ENCODE data around the gene RIPPLY3. TPM values are rescaled to one million over a fixed set of nuclear protein-coding genes. Genes with fewer than 3 reads are reported as not detected.
A peak's percentile ranks its signal among the peaks of the same experiment; 100 is the strongest.

Gene RIPPLY3
- total and polyA plus RNA-seq, 7 experiments from 2014 or later, result not detected

- H3K36me3 ChIP-seq (ENCODE audit: control insufficient read depth in 2 of 3, insufficient read depth in 3 of 3, low read length in 3 of 3), result peaks cover 0 to 4% (median 0%) of the 10 kb centered on the region in 3 experiments
- peaks cover 0 to 6% of the 10 kb centered on the region in 2 donors for H3K4me1 ChIP-seq (ENCODE audit: control insufficient read depth in 2 of 2, insufficient read depth in 2 of 2, low read length in 2 of 2)
- no peaks in the 10 kb centered on the region for H3K9me3 ChIP-seq (ENCODE audit: control insufficient read depth in 2 of 3, low read length in 3 of 3)
- intact Hi-C loops (cut with micrococcal nuclease), result loop anchor here (5.0 to 10.0 kb wide), 3 partner anchors 42 to 400 kb away; partner anchors contain the start of genes VPS26C (in 2 of the 2), DYRK1A (in 1 of the 2) and RIPPLY3 (in 1 of the 2)
- H3K27ac ChIP-seq (ENCODE audit: low read depth, low read length), result no peak overlapping the region
- H3K4me1 Mint-ChIP-seq, result peaks cover 10 to 25% (median 13%) of the 10 kb centered on the region in 7 donors
- POLR2A ChIA-PET, result interaction anchor here (0.9 to 4.4 kb wide), 4 partner anchors 25 to 107 kb away, joined by 3 to 24 read pairs (median 8); partner anchors contain the start of genes PIGP, RIPPLY3 and TTC3
- H3K27ac Mint-ChIP-seq, result peak overlapping the region; percentile 32 to 92 (median 91)
- H3K27me3 ChIP-seq (ENCODE audit: control insufficient read depth in 2 of 2, insufficient read depth in 2 of 2, low read length in 2 of 2), result no peaks in the 10 kb centered on the region
- DNase-seq, result no peak
- ATAC-seq, result no peak
- H3K9me3 Mint-ChIP-seq, result no peaks in the 10 kb centered on the region
- no peaks in the 10 kb centered on the region for H3K27me3 Mint-ChIP-seq
- H3K4me3 ChIP-seq (ENCODE audit: low read length), result no peak overlapping the region
- CTCF ChIA-PET, result interaction anchor here (0.6 to 4.5 kb wide), 5 partner anchors 12 to 378 kb away, joined by 3 to 25 read pairs (median 3); no protein-coding TSS in a partner anchor
- H3K4me3 Mint-ChIP-seq, result peak overlapping the region; percentile 75 to 91 (median 84)
- peaks cover 9 to 12% (median 9%) of the 10 kb centered on the region in 5 donors for H3K36me3 Mint-ChIP-seq
Measured at GRCh38 chr21:36964827-36965719, 41.4 kb upstream of the RIPPLY3 start.

- ATAC-seq, result no peak
- H3K4me1 Mint-ChIP-seq, result peaks cover 8 to 25% (median 13%) of the 10 kb centered on the region in 7 donors
- CTCF ChIA-PET, result interaction anchor here (0.9 to 4.5 kb wide), 3 partner anchors 12 to 44 kb away, joined by 3 to 25 read pairs (median 4); no protein-coding TSS in a partner anchor
Measured at GRCh38 chr21:36965720-36966065, 40.8 kb upstream of the RIPPLY3 start.

DNA sequence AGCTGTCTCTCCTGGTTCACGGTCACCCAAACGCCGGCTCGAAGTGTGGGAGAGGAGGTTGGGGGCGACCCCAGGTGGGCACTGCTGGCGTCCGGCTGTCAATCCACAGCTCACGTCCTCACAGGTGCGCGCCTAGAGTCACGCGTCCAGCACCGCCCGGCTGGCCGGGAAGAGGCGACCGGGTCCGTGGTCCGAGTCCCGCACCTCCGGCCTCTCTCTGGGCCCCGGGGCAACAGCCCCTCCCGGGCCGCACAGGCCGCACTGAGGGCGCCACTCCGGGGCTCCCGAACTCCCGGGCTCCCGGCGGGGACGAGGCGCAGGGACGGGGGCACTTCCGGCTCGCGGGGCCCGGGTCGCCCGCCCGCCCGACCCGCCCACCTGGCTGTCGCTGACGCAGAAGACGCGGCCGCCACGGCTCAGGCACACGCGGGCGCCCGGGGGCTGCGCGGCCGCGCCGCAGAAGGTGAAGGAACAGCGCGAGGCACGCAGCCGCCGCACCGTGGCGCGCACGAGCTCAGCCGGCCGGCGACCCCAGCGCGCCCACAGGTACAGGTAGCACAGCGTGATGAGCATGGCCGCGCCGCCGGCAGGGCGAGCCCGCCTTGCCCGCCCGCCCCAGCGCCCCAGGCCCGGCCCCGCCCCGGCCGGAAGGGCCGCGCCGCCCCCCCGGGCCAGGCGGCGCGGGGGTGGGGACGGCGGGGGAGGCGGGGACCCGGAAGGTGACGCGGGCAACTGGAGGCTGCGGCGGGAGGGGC is 40.3 kb upstream of the RIPPLY3 start, which contains the start of gene HLCS:
Gene HLCS (minus strand): TSS at position 604 of the 755 bp plus-strand sequence. CDS start 31 bp downstream, at position 573.
- no peaks in the 10 kb centered on the region for H3K9me3 Mint-ChIP-seq
- peaks cover 0 to 6% of the 10 kb centered on the region in 2 donors for H3K4me1 ChIP-seq (ENCODE audit: control insufficient read depth in 2 of 2, insufficient read depth in 2 of 2, low read length in 2 of 2)
- peak within 1 kb of the TSS; percentile 75 for H3K27ac ChIP-seq (ENCODE audit: low read depth, low read length)
- H3K4me3 ChIP-seq (ENCODE audit: low read length), result peak within 1 kb of the TSS; percentile 52
- ChIA-PET POLR2A (interaction anchor here (0.9 to 4.4 kb wide), 4 partner anchors 24 to 106 kb away, joined by 3 to 24 read pairs (median 8); partner anchors contain the start of genes PIGP, RIPPLY3 and TTC3), CTCF (interaction anchor here (0.8 to 4.5 kb wide), 5 partner anchors 10 to 44 kb away, joined by 3 to 25 read pairs (median 3); no protein-coding TSS in a partner anchor)
- peaks cover 8 to 25% (median 12%) of the 10 kb centered on the region in 7 donors for H3K4me1 Mint-ChIP-seq
- no peaks in the 10 kb centered on the region for H3K9me3 ChIP-seq (ENCODE audit: control insufficient read depth in 2 of 3, low read length in 3 of 3)
- H3K4me3 Mint-ChIP-seq, result peak within 1 kb of the TSS; percentile 80 to 91 (median 85)
- no peaks in the 10 kb centered on the region for H3K36me3 ChIP-seq (ENCODE audit: control insufficient read depth in 2 of 3, insufficient read depth in 3 of 3, low read length in 3 of 3)
- H3K27me3 Mint-ChIP-seq, result no peaks in the 10 kb centered on the region
- H3K27me3 ChIP-seq (ENCODE audit: control insufficient read depth in 2 of 2, insufficient read depth in 2 of 2, low read length in 2 of 2), result no peaks in the 10 kb centered on the region
- intact Hi-C loops (cut with micrococcal nuclease), result loop anchor here (1.0 to 10.0 kb wide), 8 partner anchors 23 to 399 kb away; partner anchors contain the start of genes PIGP (in 2 of the 2), TTC3 (in 2 of the 2), VPS26C (in 2 of the 2) and DYRK1A (in 1 of the 2)
- H3K27ac Mint-ChIP-seq, result peak within 1 kb of the TSS; percentile 77 to 92 (median 91)
- DNase-seq (peak; percentile 62 to 79 (median 72)), ATAC-seq (peak; percentile 93)
- peaks cover 0 to 4% (median 0%) of the 10 kb centered on the region in 5 donors for H3K36me3 Mint-ChIP-seq

More at GRCh38 chr21:36965720-36966065, 40.8 kb upstream of the RIPPLY3 start:
- Histone ChIP-seq H3K27me3 (ENCODE audit: control insufficient read depth in 2 of 2, insufficient read depth in 2 of 2, low read length in 2 of 2) (no peaks in the 10 kb centered on the region), H3K36me3 (ENCODE audit: control insufficient read depth in 2 of 3, insufficient read depth in 3 of 3, low read length in 3 of 3) (no peaks in the 10 kb centered on the region), H3K9me3 (ENCODE audit: control insufficient read depth in 2 of 3, low read length in 3 of 3) (no peaks in the 10 kb centered on the region), H3K4me3 (ENCODE audit: low read length) (peak overlapping the region; percentile 52), H3K27ac (ENCODE audit: low read depth, low read length) (peak overlapping the region; percentile 75), H3K4me1 (ENCODE audit: control insufficient read depth in 2 of 2, insufficient read depth in 2 of 2, low read length in 2 of 2) (peaks cover 0 to 6% of the 10 kb centered on the region in 2 donors)
- H3K27me3 Mint-ChIP-seq, result no peaks in the 10 kb centered on the region
- no peaks in the 10 kb centered on the region for H3K9me3 Mint-ChIP-seq
- DNase-seq, result no peak
- peak overlapping the region; percentile 75 to 91 (median 84) for H3K4me3 Mint-ChIP-seq
- POLR2A ChIA-PET, result interaction anchor here (0.9 to 4.4 kb wide), 4 partner anchors 24 to 107 kb away, joined by 3 to 24 read pairs (median 8); partner anchors contain the start of genes PIGP, RIPPLY3 and TTC3
- H3K36me3 Mint-ChIP-seq, result peaks cover 4 to 7% (median 5%) of the 10 kb centered on the region in 5 donors
- H3K27ac Mint-ChIP-seq, result peak overlapping the region; percentile 32 to 92 (median 91)
- intact Hi-C loops (cut with micrococcal nuclease), result loop anchor here (1.0 to 10.0 kb wide), 8 partner anchors 24 to 399 kb away; partner anchors contain the start of genes PIGP (in 2 of the 2), TTC3 (in 2 of the 2), VPS26C (in 2 of the 2) and DYRK1A (in 1 of the 2)

DNA sequence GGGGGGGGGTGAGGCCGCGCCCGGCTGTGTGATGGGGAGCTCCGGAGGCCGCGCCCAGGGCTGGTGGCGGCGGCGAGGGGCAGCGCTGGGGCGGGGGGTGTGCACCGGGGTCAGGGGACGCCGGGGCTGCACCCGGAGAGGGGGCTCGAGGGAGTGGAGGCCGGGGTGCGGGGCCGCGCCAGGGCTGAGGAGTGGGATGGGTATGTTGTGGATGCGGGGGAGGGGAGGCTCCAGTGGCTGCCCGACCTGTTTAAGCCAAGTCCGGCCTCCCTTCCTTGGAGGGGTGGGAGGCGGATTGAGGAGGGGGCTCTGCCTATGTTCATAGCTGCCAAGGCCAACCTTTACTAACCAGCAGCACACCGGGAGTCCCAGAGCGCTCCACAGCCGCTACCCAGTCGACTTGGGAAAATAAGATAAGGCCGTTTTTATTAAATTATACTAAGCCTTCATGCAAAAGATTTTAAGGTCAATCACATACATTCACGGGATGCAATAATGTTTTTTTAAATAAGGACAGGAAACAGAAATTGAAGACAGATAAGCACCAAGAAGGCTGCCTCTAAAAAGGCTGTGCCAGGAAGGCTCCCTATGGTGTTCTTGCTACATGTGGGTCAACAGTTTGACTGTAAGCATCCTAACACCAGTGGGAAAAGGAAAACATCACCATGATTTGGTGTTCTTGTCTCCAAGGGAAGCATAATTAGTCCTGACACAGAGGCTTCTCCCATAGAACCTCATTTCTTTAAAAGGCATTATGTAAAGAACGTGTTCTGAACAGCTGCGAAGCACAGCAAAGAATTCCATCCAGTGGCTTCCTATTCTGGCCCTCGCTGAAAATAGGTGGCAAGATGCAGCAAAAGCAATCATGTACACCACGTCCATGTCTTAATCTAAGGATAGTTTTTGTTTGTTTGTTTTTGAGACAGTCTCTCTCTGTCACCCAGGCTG is 39.4 kb upstream of the RIPPLY3 start:
- Histone ChIP-seq H3K27ac (ENCODE audit: low read depth, low read length) (peak overlapping the region; percentile 66), H3K9me3 (ENCODE audit: control insufficient read depth in 2 of 3, low read length in 3 of 3) (no peaks in the 10 kb centered on the region), H3K36me3 (ENCODE audit: control insufficient read depth in 2 of 3, insufficient read depth in 3 of 3, low read length in 3 of 3) (no peaks in the 10 kb centered on the region), H3K4me3 (ENCODE audit: low read length) (peak overlapping the region; percentile 47), H3K27me3 (ENCODE audit: control insufficient read depth in 2 of 2, insufficient read depth in 2 of 2, low read length in 2 of 2) (no peaks in the 10 kb centered on the region), H3K4me1 (ENCODE audit: control insufficient read depth in 2 of 2, insufficient read depth in 2 of 2, low read length in 2 of 2) (peaks cover 0 to 6% of the 10 kb centered on the region in 2 donors)
- Mint-ChIP-seq H3K9me3 (no peaks in the 10 kb centered on the region), H3K4me1 (peaks cover 8 to 25% (median 12%) of the 10 kb centered on the region in 7 donors), H3K36me3 (peaks cover 0 to under 1% (median 0%) of the 10 kb centered on the region in 5 donors), H3K27ac (peak overlapping the region in 8 of 9 donors; percentile 61 to 87 (median 80)), H3K4me3 (peak overlapping the region; percentile 60 to 85 (median 78)), H3K27me3 (no peaks in the 10 kb centered on the region)
- no peak for ATAC-seq
- ChIA-PET CTCF (interaction anchor here (0.8 to 4.5 kb wide), 3 partner anchors 9 to 24 kb away, joined by 3 to 25 read pairs (median 3); no protein-coding TSS in a partner anchor), POLR2A (interaction anchor here (0.6 to 4.4 kb wide), 4 partner anchors 23 to 638 kb away, joined by 5 to 24 read pairs (median 8); partner anchors contain the start of genes PIGP, RIPPLY3 and TTC3)
- intact Hi-C loops (cut with micrococcal nuclease), result loop anchor here (1.0 to 10.0 kb wide), 8 partner anchors 22 to 398 kb away; partner anchors contain the start of genes PIGP (in 2 of the 2), TTC3 (in 2 of the 2), VPS26C (in 2 of the 2) and DYRK1A (in 1 of the 2)
- no peak for DNase-seq

DNA sequence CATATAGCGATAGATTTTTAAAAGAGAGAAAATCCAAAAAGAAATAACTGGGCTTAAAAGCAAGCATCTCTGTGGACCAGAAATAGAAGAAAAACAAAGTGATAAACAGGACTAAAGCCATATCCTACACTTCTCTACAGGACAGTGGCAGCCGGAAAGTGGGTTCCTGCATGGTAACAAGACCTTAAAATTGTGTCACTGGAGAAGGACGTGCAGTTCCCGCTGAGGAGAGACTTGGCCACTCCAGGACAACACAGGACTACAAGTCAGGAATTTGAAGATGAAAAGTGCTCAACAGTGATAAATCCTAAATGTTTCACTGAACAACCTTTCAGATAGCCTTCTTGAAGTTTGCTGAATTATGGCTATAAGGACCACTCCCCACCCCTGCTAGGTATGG is 38.1 kb upstream of the RIPPLY3 start:
- H3K36me3 ChIP-seq (ENCODE audit: control insufficient read depth in 2 of 3, insufficient read depth in 3 of 3, low read length in 3 of 3), result no peaks in the 10 kb centered on the region
- no peak for DNase-seq
- no peaks in the 10 kb centered on the region for H3K9me3 ChIP-seq (ENCODE audit: control insufficient read depth in 2 of 3, low read length in 3 of 3)
- peak overlapping the region in 3 of 10 donors; percentile 2 to 31 (median 6) for H3K4me3 Mint-ChIP-seq
- ChIA-PET POLR2A (interaction anchor here (4.4 kb wide), 1 partner anchor 22 kb away, joined by 24 read pairs; no protein-coding TSS in a partner anchor), CTCF (interaction anchor here (4.5 kb wide), 1 partner anchor 22 kb away, joined by 25 read pairs; no protein-coding TSS in a partner anchor)
- intact Hi-C loops (cut with micrococcal nuclease), result loop anchor here (5.0 to 10.0 kb wide), 3 partner anchors 39 to 396 kb away; partner anchors contain the start of genes VPS26C (in 2 of the 2), DYRK1A (in 1 of the 2) and RIPPLY3 (in 1 of the 2)
- H3K4me3 ChIP-seq (ENCODE audit: low read length), result no peak overlapping the region
- H3K9me3 Mint-ChIP-seq, result no peaks in the 10 kb centered on the region
- ATAC-seq, result no peak
- peaks cover 8 to 25% (median 12%) of the 10 kb centered on the region in 7 donors for H3K4me1 Mint-ChIP-seq
- H3K27me3 ChIP-seq (ENCODE audit: control insufficient read depth in 2 of 2, insufficient read depth in 2 of 2, low read length in 2 of 2), result no peaks in the 10 kb centered on the region
- H3K27me3 Mint-ChIP-seq, result peaks cover 0 to 1% (median 0%) of the 10 kb centered on the region in 5 donors
- H3K27ac Mint-ChIP-seq, result peak overlapping the region in 5 of 9 donors; percentile 22 to 84 (median 24)
- H3K36me3 Mint-ChIP-seq, result peaks cover 0 to under 1% (median 0%) of the 10 kb centered on the region in 5 donors
- no peak overlapping the region for H3K27ac ChIP-seq (ENCODE audit: low read depth, low read length)
- peaks cover 0 to 6% of the 10 kb centered on the region in 2 donors for H3K4me1 ChIP-seq (ENCODE audit: control insufficient read depth in 2 of 2, insufficient read depth in 2 of 2, low read length in 2 of 2)
